ENCODE results near the gene RYR2. TPM values are rescaled to one million over a fixed set of nuclear protein-coding genes. Genes with fewer than 3 reads are reported as not detected.

RYR2 gene
- polyA plus RNA-seq, 1 of the 3 experiments (the other 2 are of a cell fraction) = under 0.01 TPM

DNA sequence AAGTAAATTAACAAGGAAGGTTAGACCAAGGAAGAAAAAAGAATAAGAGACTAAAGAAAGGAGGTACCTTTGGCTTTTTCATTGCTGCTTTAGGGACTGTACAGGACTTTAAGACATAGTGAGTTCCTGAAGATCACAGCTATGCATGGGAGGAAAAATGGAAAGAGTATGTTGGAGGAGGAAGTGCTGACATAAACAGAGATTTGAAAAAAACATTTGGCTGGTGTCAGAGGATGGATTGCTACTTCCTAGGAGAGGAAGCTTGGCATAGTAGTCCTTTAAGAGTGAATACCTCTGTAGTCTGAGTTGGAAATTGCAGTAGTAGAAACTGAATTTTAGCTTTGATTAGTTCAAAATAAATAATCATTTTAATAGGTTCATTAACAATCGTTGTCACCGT is 398.4 kb downstream of the RYR2 start:
- no peak overlapping the region for H2AFZ ChIP-seq (ENCODE audit: low read depth)

DNA sequence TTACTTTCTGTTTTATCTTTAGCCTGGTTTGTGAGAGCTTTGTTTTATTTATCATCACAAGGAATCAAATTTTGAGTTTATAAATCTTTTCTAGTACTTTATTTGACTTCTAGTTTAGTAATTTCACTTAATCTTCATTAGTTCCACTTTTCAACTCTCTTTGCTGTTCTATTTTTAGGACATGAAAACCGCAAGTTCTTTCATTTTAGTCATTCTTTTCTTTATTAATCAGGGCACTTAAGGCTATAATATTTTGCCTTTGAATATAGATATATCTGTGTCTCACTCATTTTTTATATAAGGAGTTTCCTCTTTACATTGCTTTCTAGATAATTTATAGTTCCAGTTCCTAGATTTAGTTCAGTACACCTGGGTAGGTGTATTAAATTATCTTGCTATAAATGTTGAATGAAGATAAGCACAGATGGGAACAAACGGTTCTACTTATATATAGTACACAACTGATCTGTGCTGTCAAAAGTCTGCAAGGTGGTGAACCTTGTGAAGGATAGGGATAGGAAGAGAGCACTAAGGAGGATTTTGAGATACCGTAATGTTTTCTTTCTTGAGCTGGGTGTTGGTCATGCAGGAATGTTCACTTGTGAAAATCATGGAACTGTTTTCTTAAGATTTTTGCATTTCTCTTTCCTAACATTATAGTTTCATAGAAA is 402.3 kb downstream of the RYR2 start:
- Histone ChIP-seq H3K9ac (no peak overlapping the region), H3K4me3 (ENCODE audit: low read depth in 2 of 2, low read length in 1 of 2) (no peak overlapping the region), H3K4me1 (ENCODE audit: control insufficient read depth in 1 of 2, insufficient read depth in 2 of 2, low read depth in 1 of 2, low read length in 1 of 2) (no peaks in the 10 kb centered on the region), H3K27me3 (ENCODE audit: insufficient read depth) (no peaks in the 10 kb centered on the region), H3K36me3 (replicated peaks in 1 of 2; ENCODE audit: control insufficient read depth in 1 of 2, insufficient read depth in 2 of 2, low read length in 1 of 2) (no peaks in the 10 kb centered on the region), H3K9me3 (no peaks in the 10 kb centered on the region), H3K4me2 (no peak overlapping the region), H3F3A (replicated peaks; ENCODE audit: insufficient read depth) (no peaks in the 10 kb centered on the region), H3K27ac (ENCODE audit: low read depth in 2 of 2, low read length in 1 of 2) (no peak overlapping the region), H4K20me1 (ENCODE audit: insufficient read depth) (no peaks in the 10 kb centered on the region), H3K9me2 (no peaks in the 10 kb centered on the region; the same call in 1 of the 2 replicates), H2AFZ (ENCODE audit: low read depth) (no peak overlapping the region), H3K79me2 (ENCODE audit: insufficient read depth) (no peaks in the 10 kb centered on the region)
- no peak for DNase-seq
- ChIA-PET POLR2A (no interaction called here), CTCF (interaction anchor here (0.7 kb wide), 1 partner anchor 119 kb away, joined by 3 read pairs; no protein-coding TSS in a partner anchor)
- no peak for TF ChIP-seq EP300 (IDR thresholded peaks at IDR 0.05; ENCODE audit: borderline replicate concordance in 1 of 2, low read depth in 1 of 2, low read length in 1 of 2)
- TF ChIP-seq TCF12 (IDR thresholded peaks at IDR 0.05) = no peak
- no peak for TF ChIP-seq RXRA (IDR thresholded peaks at IDR 0.05; ENCODE audit: borderline replicate concordance, low read depth)
- no peak for TF ChIP-seq TAF1 (IDR thresholded peaks at IDR 0.05; ENCODE audit: borderline replicate concordance, low read depth, low read length)
- no peak for TF ChIP-seq MXI1 (IDR thresholded peaks at IDR 0.05; ENCODE audit: low read depth, low read length)
- TF ChIP-seq POLR2AphosphoS5 (IDR thresholded peaks at IDR 0.05; ENCODE audit: low read depth, low read length) = no peak
- no peak for TF ChIP-seq RCOR1 (IDR thresholded peaks at IDR 0.05; ENCODE audit: low read length)
- TF ChIP-seq YY1 (IDR thresholded peaks at IDR 0.05; ENCODE audit: low read depth) = no peak
- TF ChIP-seq ELF1 (IDR thresholded peaks at IDR 0.05) = no peak
- TF ChIP-seq, protein P1, sequence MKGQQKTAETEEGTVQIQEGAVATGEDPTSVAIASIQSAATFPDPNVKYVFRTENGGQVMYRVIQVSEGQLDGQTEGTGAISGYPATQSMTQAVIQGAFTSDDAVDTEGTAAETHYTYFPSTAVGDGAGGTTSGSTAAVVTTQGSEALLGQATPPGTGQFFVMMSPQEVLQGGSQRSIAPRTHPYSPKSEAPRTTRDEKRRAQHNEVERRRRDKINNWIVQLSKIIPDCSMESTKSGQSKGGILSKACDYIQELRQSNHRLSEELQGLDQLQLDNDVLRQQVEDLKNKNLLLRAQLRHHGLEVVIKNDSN (IDR thresholded peaks at IDR 0.05; ENCODE audit: borderline replicate concordance, low read depth) = no peak
- TF ChIP-seq GABPA (IDR thresholded peaks at IDR 0.05; ENCODE audit: low read depth) = no peak
- TF ChIP-seq CHD2 (IDR thresholded peaks at IDR 0.05; ENCODE audit: low read length, partially characterized antibody) = no peak
- TF ChIP-seq, protein P2, sequence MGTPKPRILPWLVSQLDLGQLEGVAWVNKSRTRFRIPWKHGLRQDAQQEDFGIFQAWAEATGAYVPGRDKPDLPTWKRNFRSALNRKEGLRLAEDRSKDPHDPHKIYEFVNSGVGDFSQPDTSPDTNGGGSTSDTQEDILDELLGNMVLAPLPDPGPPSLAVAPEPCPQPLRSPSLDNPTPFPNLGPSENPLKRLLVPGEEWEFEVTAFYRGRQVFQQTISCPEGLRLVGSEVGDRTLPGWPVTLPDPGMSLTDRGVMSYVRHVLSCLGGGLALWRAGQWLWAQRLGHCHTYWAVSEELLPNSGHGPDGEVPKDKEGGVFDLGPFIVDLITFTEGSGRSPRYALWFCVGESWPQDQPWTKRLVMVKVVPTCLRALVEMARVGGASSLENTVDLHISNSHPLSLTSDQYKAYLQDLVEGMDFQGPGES (IDR thresholded peaks at IDR 0.05; ENCODE audit: low read depth, low read length) = no peak
- 32% methylated on average over 3 of the region's 3 CpGs for WGBS (ENCODE audit: low lambda C conversion rate)

More for the DNA sequence above, 398.4 kb downstream of the RYR2 start:
- no peaks in the 10 kb centered on the region for H3F3A ChIP-seq (replicated peaks; ENCODE audit: insufficient read depth)
- POLR2A ChIA-PET = no interaction called here
- WGBS (ENCODE audit: low lambda C conversion rate) = 11% methylated on average over 2 of the region's 2 CpGs
- no peak overlapping the region for H3K9ac ChIP-seq
- H3K9me2 ChIP-seq = no peaks in the 10 kb centered on the region; the same call in 1 of the 2 replicates
- no peaks in the 10 kb centered on the region for H3K27me3 ChIP-seq (ENCODE audit: insufficient read depth)
- no peak overlapping the region for H3K27ac ChIP-seq (ENCODE audit: low read depth in 2 of 2, low read length in 1 of 2)
- no peaks in the 10 kb centered on the region for H3K79me2 ChIP-seq (ENCODE audit: insufficient read depth)
- TF ChIP-seq SMC3 (IDR thresholded peaks at IDR 0.05; ENCODE audit: low read depth, low read length) = no peak
- TF ChIP-seq TCF12 (IDR thresholded peaks at IDR 0.05) = no peak
- TF ChIP-seq MEF2A (IDR thresholded peaks at IDR 0.05; ENCODE audit: borderline replicate concordance, low read depth) = no peak
- no peak for TF ChIP-seq MXI1 (IDR thresholded peaks at IDR 0.05; ENCODE audit: low read depth, low read length)
- no peak for TF ChIP-seq RFX5 (IDR thresholded peaks at IDR 0.05; ENCODE audit: low read length)
- no peak for TF ChIP-seq EZH2phosphoT487 (IDR thresholded peaks at IDR 0.05; ENCODE audit: borderline replicate concordance, low read depth)
- TF ChIP-seq POLR2AphosphoS5 (IDR thresholded peaks at IDR 0.05; ENCODE audit: low read depth, low read length) = no peak
- TF ChIP-seq, protein P3, sequence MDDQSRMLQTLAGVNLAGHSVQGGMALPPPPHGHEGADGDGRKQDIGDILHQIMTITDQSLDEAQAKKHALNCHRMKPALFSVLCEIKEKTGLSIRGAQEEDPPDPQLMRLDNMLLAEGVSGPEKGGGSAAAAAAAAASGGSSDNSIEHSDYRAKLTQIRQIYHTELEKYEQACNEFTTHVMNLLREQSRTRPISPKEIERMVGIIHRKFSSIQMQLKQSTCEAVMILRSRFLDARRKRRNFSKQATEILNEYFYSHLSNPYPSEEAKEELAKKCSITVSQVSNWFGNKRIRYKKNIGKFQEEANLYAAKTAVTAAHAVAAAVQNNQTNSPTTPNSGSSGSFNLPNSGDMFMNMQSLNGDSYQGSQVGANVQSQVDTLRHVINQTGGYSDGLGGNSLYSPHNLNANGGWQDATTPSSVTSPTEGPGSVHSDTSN (IDR thresholded peaks at IDR 0.05) = no peak
- TF ChIP-seq, protein P1 (IDR thresholded peaks at IDR 0.05; ENCODE audit: borderline replicate concordance, low read depth) = no peak
- no peaks in the 10 kb centered on the region for H3K9me3 ChIP-seq
- no peaks in the 10 kb centered on the region for H4K20me1 ChIP-seq (ENCODE audit: insufficient read depth)
- H3K4me1 ChIP-seq (ENCODE audit: control insufficient read depth in 1 of 2, insufficient read depth in 2 of 2, low read depth in 1 of 2, low read length in 1 of 2) = peaks cover 0 to 3% of the 10 kb centered on the region in 2 experiments; a peak in 2 of 4 replicates
- CTCF ChIA-PET = interaction anchor here (0.7 kb wide), 1 partner anchor 317 kb away, joined by 3 read pairs; no protein-coding TSS in a partner anchor
- H3K4me2 ChIP-seq = no peak overlapping the region
- H3K4me3 ChIP-seq (ENCODE audit: low read depth in 2 of 2, low read length in 1 of 2) = no peak overlapping the region
- no peak for DNase-seq
- H3K36me3 ChIP-seq (replicated peaks in 1 of 2; ENCODE audit: control insufficient read depth in 1 of 2, insufficient read depth in 2 of 2, low read length in 1 of 2) = no peaks in the 10 kb centered on the region

Measured in SK-N-SH (cell line).